Endothelial cell of umbilical vein (primary cell): ENCODE measurements around the gene TMEM121. TPM values are rescaled to one million over a fixed set of nuclear protein-coding genes. Genes with fewer than 3 reads are reported as not detected.

Experiments
- BruUV-seq: library from RNA; stranded (reverse); fragments of 400-500 nt; replicated peaks from 2 replicates; lab custom pipeline; 2021; lab: Mats Ljungman, UMichigan
- CTCF ChIA-PET: fragments of 300-600, 350-600 bp; sonication (Branson Sonifier 250); formaldehyde crosslinking; loops from one replicate; lab custom pipeline; 2021; ENCODE audit warnings: antibody characterized with exemption, inconsistent platforms; lab: Charles Lee
- POLR2A ChIA-PET: fragments of 300-600, 350-600 bp; sonication (Branson Sonifier 250); formaldehyde crosslinking; loops from one replicate; lab custom pipeline; 2021; ENCODE audit warnings: antibody characterized with exemption, inconsistent platforms; lab: Charles Lee
- DNase-seq: peaks from one replicate; pipeline ENCODE4 v3.0.0-alpha.2; 2011; ENCODE audit warnings: low read depth, low spot score
- FAIRE-seq: peaks from 2 replicates; lab custom pipeline; 2011; peaks lifted over from hg19 to GRCh38; lab: Jason Lieb, UNC
- H2AFZ ChIP-seq: 2 replicates; pipeline ENCODE4 v1.6.0; 2012; ENCODE audit warnings: low read depth, low read length, control low read depth, inconsistent platforms
- H3K27ac ChIP-seq: 2 replicates; pipeline ENCODE4 v1.5.1; 2011; ENCODE audit warnings: low read depth, mild to moderate bottlenecking, control low read depth, low read length, moderate library complexity; ENCODE audit not compliant: insufficient read depth
- H3K27me3 ChIP-seq, 2 experiments: 2 replicates each; pipeline versions ENCODE4 v1.6.0 to v1.6.1; 2011; ENCODE audit warnings: low read length in 2 of 2, mixed read lengths in 1 of 2; ENCODE audit not compliant: control insufficient read depth in 2 of 2, insufficient read depth in 2 of 2
- H3K36me3 ChIP-seq, 2 experiments: 2 replicates in 1 of 2; 3 replicates in 1 of 2; pipeline ENCODE4 v1.5.1; 2011; ENCODE audit warnings: low read length in 2 of 2, mild to moderate bottlenecking in 1 of 2, moderate library complexity in 1 of 2; ENCODE audit not compliant: control insufficient read depth in 2 of 2, insufficient read depth in 2 of 2; ENCODE audit errors: extremely low read depth in 1 of 2
- H3K4me1 ChIP-seq: 3 replicates; pipeline ENCODE4 v1.5.1; 2011; ENCODE audit warnings: mild to moderate bottlenecking, low read length; ENCODE audit not compliant: control insufficient read depth, insufficient read depth; ENCODE audit errors: extremely low read depth
- H3K4me2 ChIP-seq: 2 replicates; pipeline ENCODE4 v1.6.1; 2011; ENCODE audit warnings: low read length, control low read depth, mixed read lengths; ENCODE audit not compliant: insufficient read depth
- H3K4me3 ChIP-seq, 3 experiments: fragments of 200-600 bp in 1 of 3; sonication (generic), shearing (Covaris generic) in 1 of 3; replicated peaks in 1 of 3; 2 replicates each; pipeline ENCODE4 v1.5.1; 2011 to 2016; ENCODE audit warnings: control low read depth in 3 of 3, low read length in 3 of 3, mild to moderate bottlenecking in 2 of 3, inconsistent platforms in 1 of 3, low read depth in 1 of 3, moderate library complexity in 1 of 3; ENCODE audit not compliant: insufficient read depth in 1 of 3
- H3K79me2 ChIP-seq: 2 replicates; pipeline ENCODE4 v1.6.0; 2012; ENCODE audit warnings: low read length, inconsistent platforms; ENCODE audit not compliant: control insufficient read depth, insufficient read depth
- H3K9ac ChIP-seq: replicated peaks from 2 replicates; pipeline ENCODE3; 2011; ENCODE audit warnings: low read length, control low read depth; ENCODE audit not compliant: insufficient read depth; ENCODE audit errors: extremely low read depth
- H3K9me1 ChIP-seq: replicated peaks from 3 replicates; pipeline ENCODE4 v1.6.0; 2011; ENCODE audit warnings: mild to moderate bottlenecking, low read length; ENCODE audit not compliant: control insufficient read depth, insufficient read depth; ENCODE audit errors: extremely low read depth
- H3K9me3 ChIP-seq: replicated peaks from 2 replicates; pipeline ENCODE4 v1.5.1; 2012; ENCODE audit warnings: low read length, inconsistent platforms; ENCODE audit not compliant: control insufficient read depth, insufficient read depth
- H4K20me1 ChIP-seq: replicated peaks from 2 replicates; pipeline ENCODE3; 2011; ENCODE audit warnings: mild to moderate bottlenecking, low read length; ENCODE audit not compliant: control insufficient read depth, insufficient read depth; ENCODE audit errors: extremely low read depth
- EZH2 ChIP-seq: IDR thresholded peaks from 2 replicates; pipeline ENCODE4 v1.6.1; 2012; ENCODE audit warnings: borderline replicate concordance, low read depth, mild to moderate bottlenecking, moderate library complexity, low read length, inconsistent platforms; ENCODE audit not compliant: severe bottlenecking
- FOS ChIP-seq: IDR thresholded peaks from 2 replicates; pipeline ENCODE4 v1.6.1; 2011; ENCODE audit warnings: mild to moderate bottlenecking, low read length, moderate library complexity, borderline replicate concordance; ENCODE audit not compliant: insufficient read depth
- GATA2 ChIP-seq: IDR thresholded peaks from 2 replicates; pipeline ENCODE4 v1.7.0; 2011; ENCODE audit warnings: low read depth, mild to moderate bottlenecking, moderate library complexity, mixed read lengths, low read length; ENCODE audit not compliant: insufficient read length, insufficient read depth
- JUN ChIP-seq: IDR thresholded peaks from 2 replicates; pipeline ENCODE4 v1.6.1; 2011; ENCODE audit warnings: borderline replicate concordance, low read depth; ENCODE audit not compliant: insufficient read length, insufficient read depth
- MYC ChIP-seq: IDR thresholded peaks from one replicate; pipeline ENCODE4 v1.6.1; 2011; ENCODE audit warnings: mild to moderate bottlenecking, low read depth, low read length
- POLR2A ChIP-seq: IDR thresholded peaks from 2 replicates; pipeline ENCODE4 v1.6.1; 2012; ENCODE audit warnings: low read depth, mild to moderate bottlenecking, control low read depth, low read length
- POLR2AphosphoS5 ChIP-seq: IDR thresholded peaks from 2 replicates; pipeline ENCODE4 v1.6.1; 2012; ENCODE audit warnings: low read depth, mild to moderate bottlenecking, control low read depth, low read length, moderate library complexity; ENCODE audit not compliant: insufficient read depth
- dilution Hi-C: fragments of 300-500 bp; cut with MboI; formaldehyde crosslinking; loops from one replicate; pipeline ENCODE4 v1.15.0; 2019; ENCODE audit warnings: low sequenced_read_pairs; ENCODE audit not compliant: extremely low pct_ligation_motif_present
- intact Hi-C: fragments of 100-400 bp; cut with micrococcal nuclease; formaldehyde crosslinking; loops from one replicate; pipeline ENCODE4 v1.10.0; 2022
- polyA plus RNA-seq, 4 experiments: library from polyadenylated mRNA; depleted of rRNA in 3 of 4; stranded (reverse) in 3 of 4; unstranded in 1 of 4; fragments of >200 nt; gene quantifications; 2 replicates each; pipeline versions ENCODE4 v1.2.1 to v1.2.3, GENCODE V29; 2011 to 2012; ENCODE audit warnings: missing spikeins in 1 of 4
- total RNA-seq: library from RNA; stranded (reverse); gene quantifications from 2 replicates; pipeline ENCODE4 v1.2.3, GENCODE V29; 2021
- TF ChIP-seq, protein P1 (sequence below), 2 donors: IDR thresholded peaks; 1 replicate in 1 of 2; 2 replicates in 1 of 2; pipeline ENCODE4 v1.5.1; 2011; ENCODE audit warnings: low read length in 2 of 2, mild to moderate bottlenecking in 2 of 2, moderate library complexity in 2 of 2, control low read depth in 1 of 2, inconsistent platforms in 1 of 2, low read depth in 1 of 2; ENCODE audit not compliant: insufficient read depth in 1 of 2; ENCODE audit errors: extremely low read depth in 1 of 2
- TF ChIP-seq, protein P2 (sequence below): IDR thresholded peaks from 2 replicates; pipeline ENCODE4 v1.6.1; 2011; ENCODE audit not compliant: insufficient read depth, insufficient read length

The TMEM121 gene
- total and polyA plus RNA-seq, 2 donors (not counting 3 experiments of a cell fraction or from before 2014, with no cell fraction given) = 4.8 to 7.7 TPM

DNA sequence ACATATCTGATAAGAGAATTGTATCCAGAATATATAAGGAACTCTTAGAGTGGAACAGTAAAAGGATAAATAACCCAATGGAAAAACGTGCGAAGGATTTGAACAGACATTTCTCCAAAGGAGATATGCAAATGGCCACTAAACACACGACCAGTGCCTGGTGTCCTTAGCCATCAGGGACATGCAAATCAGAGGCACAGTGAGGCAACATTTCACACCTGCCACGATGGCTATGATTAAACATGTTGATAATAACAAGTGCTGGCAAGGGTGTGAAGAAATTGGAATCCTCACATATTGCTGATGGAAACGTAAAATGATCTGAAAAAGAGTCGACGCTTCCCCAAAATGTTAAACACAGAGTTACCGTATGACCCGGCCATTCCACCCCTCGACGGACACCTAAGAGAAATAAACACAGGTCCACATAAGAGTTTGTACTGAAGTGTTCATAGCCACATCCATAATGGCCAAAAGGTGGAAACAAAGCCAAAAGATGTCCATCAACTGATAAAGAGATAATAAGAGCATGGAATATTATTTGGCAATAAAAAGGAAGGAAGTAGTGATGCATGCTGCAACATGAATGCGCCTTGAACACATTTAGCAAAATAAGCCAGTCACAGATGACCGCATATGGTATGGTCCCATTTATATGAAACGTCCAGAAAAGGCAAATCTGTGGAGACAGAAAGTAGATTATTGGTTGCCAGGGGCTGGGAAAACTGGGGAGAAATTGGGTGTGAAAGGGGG, 6.3 kb upstream of the TMEM121 start:
- DNase-seq (no peak), FAIRE-seq (no peak)
- Histone ChIP-seq H3K27ac (no peak overlapping the region), H4K20me1 (no peaks in the 10 kb centered on the region), H3K4me3 (no peak overlapping the region), H3K4me2 (no peak overlapping the region), H3K9me3 (no peaks in the 10 kb centered on the region), H3K9ac (no peak overlapping the region), H3K27me3 (peaks cover 5 to 8% of the 10 kb centered on the region in 2 experiments), H3K79me2 (no peaks in the 10 kb centered on the region), H3K4me1 (no peaks in the 10 kb centered on the region), H3K36me3 (no peaks in the 10 kb centered on the region), H3K9me1 (no peaks in the 10 kb centered on the region), H2AFZ (no peak overlapping the region)
- dilution Hi-C loops = no loop called here
- intact Hi-C loops = no loop called here
- POLR2A ChIA-PET = no interaction called here
- no peak for TF ChIP-seq POLR2AphosphoS5
- TF ChIP-seq MYC = no peak
- CTCF ChIA-PET = no interaction called here
- no TSS peak for BruUV-seq

DNA sequence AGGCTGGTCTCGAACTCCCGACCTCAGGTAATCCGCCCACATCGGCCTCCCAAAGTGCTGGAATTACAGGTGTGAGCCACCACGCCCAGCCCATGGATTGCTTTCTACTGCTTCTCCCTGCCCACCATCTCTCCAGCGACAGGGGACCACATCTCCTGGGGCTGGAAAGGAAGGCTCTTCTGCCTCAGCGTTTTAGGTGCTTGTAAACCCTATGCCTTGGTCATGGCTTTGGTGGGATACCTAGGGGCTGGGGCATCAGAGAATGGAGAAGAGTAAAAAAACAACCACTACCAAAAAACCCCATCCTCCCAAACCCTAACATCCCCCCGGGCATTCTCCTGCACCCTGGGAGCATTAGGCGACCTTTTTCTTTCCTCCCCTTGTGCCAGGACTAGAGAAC, 1.1 kb upstream of the TMEM121 start:
- POLR2A ChIA-PET = no interaction called here
- TF ChIP-seq MYC (no peak), POLR2AphosphoS5 (no peak), JUN (no peak), FOS (no peak), POLR2A (no peak), EZH2 (no peak), GATA2 (no peak)
- TF ChIP-seq, protein P1, sequence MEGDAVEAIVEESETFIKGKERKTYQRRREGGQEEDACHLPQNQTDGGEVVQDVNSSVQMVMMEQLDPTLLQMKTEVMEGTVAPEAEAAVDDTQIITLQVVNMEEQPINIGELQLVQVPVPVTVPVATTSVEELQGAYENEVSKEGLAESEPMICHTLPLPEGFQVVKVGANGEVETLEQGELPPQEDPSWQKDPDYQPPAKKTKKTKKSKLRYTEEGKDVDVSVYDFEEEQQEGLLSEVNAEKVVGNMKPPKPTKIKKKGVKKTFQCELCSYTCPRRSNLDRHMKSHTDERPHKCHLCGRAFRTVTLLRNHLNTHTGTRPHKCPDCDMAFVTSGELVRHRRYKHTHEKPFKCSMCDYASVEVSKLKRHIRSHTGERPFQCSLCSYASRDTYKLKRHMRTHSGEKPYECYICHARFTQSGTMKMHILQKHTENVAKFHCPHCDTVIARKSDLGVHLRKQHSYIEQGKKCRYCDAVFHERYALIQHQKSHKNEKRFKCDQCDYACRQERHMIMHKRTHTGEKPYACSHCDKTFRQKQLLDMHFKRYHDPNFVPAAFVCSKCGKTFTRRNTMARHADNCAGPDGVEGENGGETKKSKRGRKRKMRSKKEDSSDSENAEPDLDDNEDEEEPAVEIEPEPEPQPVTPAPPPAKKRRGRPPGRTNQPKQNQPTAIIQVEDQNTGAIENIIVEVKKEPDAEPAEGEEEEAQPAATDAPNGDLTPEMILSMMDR (IDR thresholded peaks at IDR 0.05; ENCODE audit: extremely low read depth in 1 of 2, insufficient read depth in 1 of 2, low read depth in 1 of 2, low read length in 2 of 2) = no peak
- TF ChIP-seq, protein P2, sequence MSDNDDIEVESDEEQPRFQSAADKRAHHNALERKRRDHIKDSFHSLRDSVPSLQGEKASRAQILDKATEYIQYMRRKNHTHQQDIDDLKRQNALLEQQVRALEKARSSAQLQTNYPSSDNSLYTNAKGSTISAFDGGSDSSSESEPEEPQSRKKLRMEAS = no peak
- no peaks in the 10 kb centered on the region for H3K79me2 ChIP-seq
- no peak overlapping the region for H3K27ac ChIP-seq
- peaks cover 6 to 7% of the 10 kb centered on the region in 2 experiments for H3K27me3 ChIP-seq
- H2AFZ ChIP-seq = no peak overlapping the region
- dilution Hi-C loops = no loop called here
- no peaks in the 10 kb centered on the region for H3K9me1 ChIP-seq
- intact Hi-C loops = no loop called here
- no peak for DNase-seq
- FAIRE-seq = no peak
- H3K36me3 ChIP-seq = no peaks in the 10 kb centered on the region
- no peaks in the 10 kb centered on the region for H3K9me3 ChIP-seq
- H3K4me1 ChIP-seq = peaks cover 17% of the 10 kb centered on the region
- no peak overlapping the region for H3K4me3 ChIP-seq
- H3K4me2 ChIP-seq = no peak overlapping the region
- CTCF ChIA-PET = no interaction called here
- no peak overlapping the region for H3K9ac ChIP-seq
- H4K20me1 ChIP-seq = no peaks in the 10 kb centered on the region
- BruUV-seq = no TSS peak
